GM23338 (cell line): ENCODE measurements around the gene CES2.

Source experiments
- EZH2 ChIP-seq: fragments of 200-600 bp; sonication (generic); IDR thresholded peaks from one replicate; pipeline ENCODE4 v1.8.0; 2017; ENCODE audit warnings: antibody characterized with exemption, mild to moderate bottlenecking, low read depth; ENCODE audit not compliant: unreplicated experiment
- POLR2AphosphoS5 ChIP-seq: IDR thresholded peaks from 2 replicates; pipeline ENCODE4 v1.6.1; 2016; ENCODE audit warnings: antibody characterized with exemption, low read depth
- TF ChIP-seq, protein P1 (sequence below), 2 experiments: fragments of 200-600 bp in 1 of 2; sonication (generic) in 1 of 2; conservative IDR thresholded peaks; 2 replicates each; pipeline versions ENCODE4 v1.5.1 to v1.6.1; 2016 to 2017; ENCODE audit warnings: antibody characterized with exemption in 2 of 2, low read depth in 2 of 2, mild to moderate bottlenecking in 2 of 2, moderate library complexity in 1 of 2

DNA sequence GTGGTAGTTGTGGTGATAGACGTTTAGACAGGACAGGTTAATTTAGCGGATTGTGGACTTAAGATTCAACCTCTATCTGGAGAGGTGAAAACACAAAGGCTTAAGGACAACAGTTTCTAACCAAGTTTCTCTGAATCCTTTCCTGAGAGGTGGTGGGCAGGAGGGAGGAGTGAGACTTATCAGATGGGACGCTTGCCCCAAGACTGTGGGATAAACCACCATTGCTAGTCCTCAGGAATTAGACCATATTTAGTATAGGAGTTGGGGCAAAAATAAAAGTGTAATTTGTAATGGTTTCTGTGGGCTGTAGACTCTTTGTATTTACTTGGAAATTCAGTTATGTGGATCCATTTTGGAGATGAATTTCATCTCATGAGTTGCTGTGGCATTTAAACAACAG is 48.4 kb upstream of the CES2 start:
- TF ChIP-seq EZH2 = no peak
- TF ChIP-seq, protein P1, sequence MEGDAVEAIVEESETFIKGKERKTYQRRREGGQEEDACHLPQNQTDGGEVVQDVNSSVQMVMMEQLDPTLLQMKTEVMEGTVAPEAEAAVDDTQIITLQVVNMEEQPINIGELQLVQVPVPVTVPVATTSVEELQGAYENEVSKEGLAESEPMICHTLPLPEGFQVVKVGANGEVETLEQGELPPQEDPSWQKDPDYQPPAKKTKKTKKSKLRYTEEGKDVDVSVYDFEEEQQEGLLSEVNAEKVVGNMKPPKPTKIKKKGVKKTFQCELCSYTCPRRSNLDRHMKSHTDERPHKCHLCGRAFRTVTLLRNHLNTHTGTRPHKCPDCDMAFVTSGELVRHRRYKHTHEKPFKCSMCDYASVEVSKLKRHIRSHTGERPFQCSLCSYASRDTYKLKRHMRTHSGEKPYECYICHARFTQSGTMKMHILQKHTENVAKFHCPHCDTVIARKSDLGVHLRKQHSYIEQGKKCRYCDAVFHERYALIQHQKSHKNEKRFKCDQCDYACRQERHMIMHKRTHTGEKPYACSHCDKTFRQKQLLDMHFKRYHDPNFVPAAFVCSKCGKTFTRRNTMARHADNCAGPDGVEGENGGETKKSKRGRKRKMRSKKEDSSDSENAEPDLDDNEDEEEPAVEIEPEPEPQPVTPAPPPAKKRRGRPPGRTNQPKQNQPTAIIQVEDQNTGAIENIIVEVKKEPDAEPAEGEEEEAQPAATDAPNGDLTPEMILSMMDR (conservative IDR thresholded peaks at IDR 0.05; ENCODE audit: low read depth in 2 of 2) = no peak
- no peak for TF ChIP-seq POLR2AphosphoS5
